IMR-90 (cell line): Measurements from ENCODE around the gene ESR2. TPM values are rescaled to one million over a fixed set of nuclear protein-coding genes. Genes with fewer than 3 reads are reported as not detected.

Experiments
- ATAC-seq: fragments of 200-7000 bp; cut with Tn5 transposase; 2 replicates; pipeline ENCODE4 v1.9.1; 2020; ENCODE audit warnings: low read depth, mild to moderate bottlenecking, moderate library complexity
- BruUV-seq: library from RNA; stranded (reverse); fragments of 400-500 nt; replicated peaks from 2 replicates; lab custom pipeline; 2021; lab: Mats Ljungman, UMichigan
- CTCF ChIA-PET: fragments of 300-600 bp; formaldehyde crosslinking; extraction: SDS; loops from one replicate; lab custom pipeline; 2021; ENCODE audit warnings: antibody characterized with exemption; lab: Yijun Ruan, JAX
- POLR2A ChIA-PET: fragments of 300-600 bp; sonication (Branson Sonifier 250); formaldehyde crosslinking; loops from one replicate; lab custom pipeline; 2022; ENCODE audit warnings: antibody characterized with exemption; ENCODE audit not compliant: unreplicated experiment; lab: Charles Lee
- DNase-seq: peaks from one replicate; pipeline ENCODE4 v3.0.0; 2013
- H2AFZ ChIP-seq: replicated peaks from 2 replicates; pipeline ENCODE3; 2013; ENCODE audit warnings: low read length, mild to moderate bottlenecking; ENCODE audit not compliant: poor library complexity
- H2AK5ac ChIP-seq: 2 replicates; pipeline ENCODE4 v1.6.1; 2013; ENCODE audit warnings: low read depth, low read length, inconsistent platforms
- H2AK9ac ChIP-seq: replicated peaks from 2 replicates; pipeline ENCODE3; 2013; ENCODE audit warnings: mild to moderate bottlenecking, low read depth, low read length, moderate library complexity; ENCODE audit not compliant: poor library complexity
- H2BK120ac ChIP-seq: 2 replicates; pipeline ENCODE4 v1.6.1; 2013; ENCODE audit warnings: low read depth, low read length, inconsistent platforms
- H2BK15ac ChIP-seq: 3 replicates; pipeline ENCODE4 v1.6.1; 2013; ENCODE audit warnings: low read depth, low read length, inconsistent platforms
- H2BK20ac ChIP-seq: 2 replicates; pipeline ENCODE4 v1.6.1; 2013; ENCODE audit warnings: low read depth, mild to moderate bottlenecking, inconsistent platforms, low read length, moderate library complexity
- H2BK5ac ChIP-seq: 2 replicates; pipeline ENCODE4 v1.6.1; 2013; ENCODE audit warnings: mild to moderate bottlenecking, low read depth, low read length, inconsistent platforms; ENCODE audit not compliant: poor library complexity, severe bottlenecking
- H3K14ac ChIP-seq: replicated peaks from 2 replicates; pipeline ENCODE4 v1.6.1; 2013; ENCODE audit warnings: low read depth, low read length, inconsistent platforms
- H3K18ac ChIP-seq: 2 replicates; pipeline ENCODE4 v1.6.1; 2013; ENCODE audit warnings: low read depth, low read length, control low read depth
- H3K23ac ChIP-seq: 2 replicates; pipeline ENCODE4 v1.6.1; 2013; ENCODE audit warnings: low read depth, low read length, inconsistent platforms
- H3K27ac ChIP-seq: 2 replicates; pipeline ENCODE4 v1.5.1; 2013; ENCODE audit warnings: mild to moderate bottlenecking, control low read depth, low read length; ENCODE audit not compliant: insufficient read depth
- H3K27me3 ChIP-seq: 2 replicates; pipeline ENCODE4 v1.6.1; 2013; ENCODE audit warnings: low read length; ENCODE audit not compliant: control insufficient read depth, insufficient read depth
- H3K36me3 ChIP-seq: 2 replicates; pipeline ENCODE4 v1.6.1; 2013; ENCODE audit warnings: low read length, mixed read lengths; ENCODE audit not compliant: control insufficient read depth, insufficient read depth
- H3K4ac ChIP-seq: 2 replicates; pipeline ENCODE4 v1.6.1; 2013; ENCODE audit warnings: low read depth, low read length, inconsistent platforms
- H3K4me1 ChIP-seq: 2 replicates; pipeline ENCODE4 v1.6.1; 2013; ENCODE audit warnings: low read length, mixed read lengths; ENCODE audit not compliant: control insufficient read depth, insufficient read depth
- H3K4me2 ChIP-seq: 2 replicates; pipeline ENCODE4 v1.6.1; 2013; ENCODE audit warnings: low read depth, mild to moderate bottlenecking, control low read depth, low read length, moderate library complexity
- H3K4me3 ChIP-seq: 2 replicates; pipeline ENCODE4 v1.5.1; 2013; ENCODE audit warnings: low read depth, mild to moderate bottlenecking, control low read depth, low read length, moderate library complexity; ENCODE audit not compliant: insufficient read depth
- H3K56ac ChIP-seq: 2 replicates; pipeline ENCODE4 v1.6.1; 2013; ENCODE audit warnings: low read length, inconsistent platforms; ENCODE audit not compliant: insufficient read depth; ENCODE audit errors: extremely low read depth
- H3K79me1 ChIP-seq, 2 experiments: 2 replicates each; pipeline ENCODE4 v1.6.1; 2013; ENCODE audit warnings: low read length in 2 of 2, inconsistent platforms in 1 of 2, low read depth in 1 of 2
- H3K9ac ChIP-seq: 2 replicates; pipeline ENCODE4 v1.6.1; 2013; ENCODE audit warnings: low read depth, low read length, control low read depth
- H3K9me1 ChIP-seq: 2 replicates; pipeline ENCODE4 v1.6.1; 2013; ENCODE audit warnings: low read length, inconsistent platforms; ENCODE audit not compliant: insufficient read depth
- H3K9me3 ChIP-seq: 2 replicates; pipeline ENCODE4 v1.6.1; 2013; ENCODE audit warnings: low read length; ENCODE audit not compliant: control insufficient read depth, insufficient read depth
- H4K20me1 ChIP-seq: 2 replicates; pipeline ENCODE4 v1.6.1; 2013; ENCODE audit warnings: low read length, inconsistent platforms; ENCODE audit not compliant: insufficient read depth
- H4K5ac ChIP-seq: 2 replicates; pipeline ENCODE4 v1.6.1; 2013; ENCODE audit warnings: mild to moderate bottlenecking, low read depth, low read length, control low read depth
- H4K8ac ChIP-seq, 2 experiments: 2 replicates each; pipeline ENCODE4 v1.6.1; 2013; ENCODE audit warnings: low read depth in 2 of 2, low read length in 2 of 2, control low read depth in 1 of 2, inconsistent platforms in 1 of 2
- H4K91ac ChIP-seq: 2 replicates; pipeline ENCODE4 v1.6.1; 2013; ENCODE audit warnings: low read depth, low read length, inconsistent platforms; ENCODE audit not compliant: insufficient read depth
- NFE2L2 ChIP-seq: fragments of 150-350 bp; IDR thresholded peaks from 2 replicates; pipeline ENCODE4 v1.6.1; 2016; ENCODE audit warnings: low read depth, mild to moderate bottlenecking, low read length
- RCOR1 ChIP-seq: IDR thresholded peaks from 2 replicates; pipeline ENCODE4 v1.6.1; 2012; ENCODE audit warnings: mild to moderate bottlenecking, low read length, improper control_type of control experiment; ENCODE audit not compliant: insufficient replicate concordance
- USF2 ChIP-seq: fragments of 150-350 bp; IDR thresholded peaks from 2 replicates; pipeline ENCODE4 v1.6.1; 2017; ENCODE audit warnings: mild to moderate bottlenecking, antibody characterized with exemption, low read length, low read depth
- WGBS, 2 experiments: methylation state at CpG; one replicate each; pipeline versions ENCODE4 v1.1.5 to v1.1.7; 2013; ENCODE audit warnings: missing lambda C conversion rate in 2 of 2; ENCODE audit not compliant: insufficient read length in 1 of 2; ENCODE audit errors: extremely low coverage in 2 of 2; 5-methylcytosine and 5-hydroxymethylcytosine counted together
- dilution Hi-C: fragments of 300-500 bp; cut with HindIII; formaldehyde crosslinking; loops from one replicate; pipeline ENCODE4 v1.14.3; 2018; ENCODE audit warnings: low sequenced_read_pairs; ENCODE audit not compliant: unreplicated experiment
- in situ Hi-C: fragments of 300-500 bp; cut with MboI; formaldehyde crosslinking; loops from 3 replicates; pipeline ENCODE4 v1.14.3; 2019; ENCODE audit warnings: low sequenced_read_pairs, inconsistent platforms, mixed read lengths
- intact Hi-C: fragments of 100-400 bp; cut with micrococcal nuclease; formaldehyde crosslinking; loops from 2 replicates; pipeline ENCODE4 v1.10.0; 2022
- polyA plus RNA-seq, 3 experiments: library from polyadenylated mRNA; depleted of rRNA; stranded (reverse); fragments of >200 nt; gene quantifications; 2 replicates each; pipeline ENCODE4 v1.2.3, GENCODE V29; 2012; ENCODE audit warnings: low replicate concordance in 1 of 3
- total RNA-seq: library from RNA; depleted of rRNA; stranded (reverse); fragments of >200 nt; gene quantifications from 2 replicates; pipeline ENCODE4 v1.2.3, GENCODE V29; 2012

ESR2 gene
- total and polyA plus RNA-seq, 2 of the 4 experiments (the other 2 are of a cell fraction) = under 0.01 to 0.03 TPM

GRCh38 chr14:64298773-64299172 lies 4.6 kb upstream of the ESR2 start:
- Histone ChIP-seq H3K56ac (no peak overlapping the region), H3K4ac (no peak overlapping the region), H3K18ac (no peak overlapping the region), H2BK120ac (no peak overlapping the region), H2BK20ac (no peak overlapping the region), H2BK15ac (no peak overlapping the region), H2BK5ac (no peak overlapping the region), H3K36me3 (no peaks in the 10 kb centered on the region), H3K9me1 (0 out of 2 replicates have a peak, but pooled peaks cover 2% of the 10 kb centered on the region), H3K4me1 (0 out of 2 replicates have a peak, but pooled peaks cover 2% of the 10 kb centered on the region), H4K91ac (no peak overlapping the region), H3K4me3 (no peak overlapping the region), H3K27me3 (peaks cover 19% of the 10 kb centered on the region), H3K27ac (no peak overlapping the region), H4K20me1 (peaks cover 3% of the 10 kb centered on the region; the same call in 1 of the 2 replicates), H3K23ac (no peak overlapping the region), H3K14ac (no peak overlapping the region), H2AFZ (no peak overlapping the region), H3K4me2 (no peak overlapping the region), H4K5ac (no peak overlapping the region), H2AK9ac (no peak overlapping the region), H3K9ac (no peak overlapping the region), H2AK5ac (no peak overlapping the region), H3K79me1 (no peaks in the 10 kb centered on the region), H4K8ac (no peak overlapping the region), H3K9me3 (no peaks in the 10 kb centered on the region)
- intact Hi-C loops (loop anchor here (10.0 kb wide), 2 partner anchors 104 to 284 kb away; no protein-coding TSS in a partner anchor), dilution Hi-C loops (loop anchor here (25.0 kb wide), 1 partner anchor 261 kb away; no protein-coding TSS in a partner anchor), in situ Hi-C loops (loop anchor here (10.0 kb wide), 1 partner anchor 254 kb away; no protein-coding TSS in a partner anchor)
- WGBS, 2 experiments = no CpG with 5 or more reads among the region's 1 CpG
- no TSS peak for BruUV-seq
- CTCF ChIA-PET = interaction anchor here (0.6 to 0.7 kb wide), 2 partner anchors 237 to 457 kb away, joined by 4 to 5 read pairs; no protein-coding TSS in a partner anchor
- TF ChIP-seq NFE2L2 = no peak
- TF ChIP-seq USF2 = no peak
- TF ChIP-seq RCOR1 = no peak
- POLR2A ChIA-PET = no interaction called here
- no peak for DNase-seq
- no peak for ATAC-seq
